Calu3 (cell line): Measurements from ENCODE around the gene LRPPRC. TPM values are rescaled to one million over a fixed set of nuclear protein-coding genes. Genes with fewer than 3 reads are reported as not detected.

Experiments
- BruUV-seq: library from RNA; stranded (reverse); fragments of 400-500 nt; replicated peaks from 2 replicates; lab custom pipeline; 2021; lab: Mats Ljungman, UMichigan
- CTCF ChIA-PET: fragments of 300-600 bp; sonication (Branson Sonifier 250); formaldehyde crosslinking; loops from one replicate; lab custom pipeline; 2022; ENCODE audit warnings: antibody characterized with exemption; lab: Charles Lee
- DNase-seq: peaks from one replicate; pipeline ENCODE4 v3.0.0; 2022
- H3K27ac Mint-ChIP-seq: one replicate; pipeline ENCODE4 v1.8.0; 2022; ENCODE audit warnings: mixed read lengths; ENCODE audit not compliant: unreplicated experiment
- H3K27me3 Mint-ChIP-seq: one replicate; pipeline ENCODE4 v1.8.0; 2022; ENCODE audit warnings: mixed read lengths; ENCODE audit not compliant: unreplicated experiment
- H3K36me3 Mint-ChIP-seq: one replicate; pipeline ENCODE4 v1.8.0; 2022; ENCODE audit warnings: mild to moderate bottlenecking, moderate library complexity, mixed read lengths; ENCODE audit not compliant: insufficient read depth, unreplicated experiment
- H3K4me1 Mint-ChIP-seq: one replicate; pipeline ENCODE4 v1.8.0; 2022; ENCODE audit warnings: mild to moderate bottlenecking, low read depth, mixed read lengths; ENCODE audit not compliant: unreplicated experiment
- H3K4me3 Mint-ChIP-seq: one replicate; pipeline ENCODE4 v1.8.0; 2022; ENCODE audit warnings: mild to moderate bottlenecking, low read depth, moderate library complexity, mixed read lengths; ENCODE audit not compliant: unreplicated experiment
- H3K9me3 Mint-ChIP-seq: one replicate; pipeline ENCODE4 v1.8.0; 2022; ENCODE audit warnings: low read depth, mixed read lengths; ENCODE audit not compliant: unreplicated experiment
- CTCF ChIP-seq: fragments of 200-600 bp; IDR thresholded peaks from one replicate; pipeline ENCODE4 v1.8.0; 2022; ENCODE audit warnings: antibody characterized with exemption; ENCODE audit not compliant: unreplicated experiment
- intact Hi-C: fragments of 100-400 bp; cut with micrococcal nuclease; formaldehyde crosslinking; loops from one replicate; pipeline ENCODE4 v1.10.0; 2022; ENCODE audit not compliant: unreplicated experiment
- total RNA-seq: library from RNA; stranded (reverse); gene quantifications from 2 replicates; pipeline ENCODE4 v1.2.3, GENCODE V29; 2022

The LRPPRC gene
- total RNA-seq, 1 experiment from 2014 or later, result 120 TPM

GRCh38 chr2:43889416-43889815, 106.4 kb downstream of the LRPPRC start:
- H3K27me3 Mint-ChIP-seq, result no peaks in the 10 kb centered on the region
- H3K9me3 Mint-ChIP-seq, result no peaks in the 10 kb centered on the region
- H3K27ac Mint-ChIP-seq, result no peak overlapping the region
- no TSS peak for BruUV-seq
- no peak for DNase-seq
- no peak for TF ChIP-seq CTCF
- H3K4me1 Mint-ChIP-seq, result no peaks in the 10 kb centered on the region
- CTCF ChIA-PET, result no interaction called here
- intact Hi-C loops, result loop anchor here (10.0 kb wide), 1 partner anchor 285 kb away; no protein-coding TSS in a partner anchor
- H3K4me3 Mint-ChIP-seq, result no peak overlapping the region
- H3K36me3 Mint-ChIP-seq, result peaks cover 54% of the 10 kb centered on the region

DNA sequence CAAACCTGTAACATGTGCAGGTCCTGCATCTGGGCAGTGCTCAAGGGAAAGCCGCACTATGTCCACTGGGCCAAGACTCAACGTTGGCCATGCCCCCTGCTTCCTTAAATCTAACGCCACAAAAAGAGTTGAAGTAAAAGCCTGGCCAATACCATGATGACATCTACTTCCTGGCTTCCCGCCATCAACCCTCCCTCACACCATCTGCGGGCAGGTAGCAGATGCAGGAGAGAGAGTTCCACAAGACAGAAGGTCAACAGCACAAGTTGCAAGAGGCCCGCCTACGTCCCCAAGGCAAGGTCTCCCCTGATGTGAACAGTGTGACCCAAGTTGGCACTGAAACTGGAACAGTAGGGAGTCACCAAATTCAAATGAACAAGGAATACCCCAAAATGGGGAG, 108.6 kb downstream of the LRPPRC start:
- intact Hi-C loops, result loop anchor here (10.0 kb wide), 1 partner anchor 282 kb away; no protein-coding TSS in a partner anchor
- no peak overlapping the region for H3K27ac Mint-ChIP-seq
- no peaks in the 10 kb centered on the region for H3K4me1 Mint-ChIP-seq
- no peaks in the 10 kb centered on the region for H3K9me3 Mint-ChIP-seq
- H3K36me3 Mint-ChIP-seq, result peaks cover 47% of the 10 kb centered on the region
- no peaks in the 10 kb centered on the region for H3K27me3 Mint-ChIP-seq
- TF ChIP-seq CTCF, result no peak
- BruUV-seq, result no TSS peak
- no peak for DNase-seq
- H3K4me3 Mint-ChIP-seq, result no peak overlapping the region
- CTCF ChIA-PET, result interaction anchor here (0.7 kb wide), 1 partner anchor 41 kb away, joined by 6 read pairs; no protein-coding TSS in a partner anchor

DNA sequence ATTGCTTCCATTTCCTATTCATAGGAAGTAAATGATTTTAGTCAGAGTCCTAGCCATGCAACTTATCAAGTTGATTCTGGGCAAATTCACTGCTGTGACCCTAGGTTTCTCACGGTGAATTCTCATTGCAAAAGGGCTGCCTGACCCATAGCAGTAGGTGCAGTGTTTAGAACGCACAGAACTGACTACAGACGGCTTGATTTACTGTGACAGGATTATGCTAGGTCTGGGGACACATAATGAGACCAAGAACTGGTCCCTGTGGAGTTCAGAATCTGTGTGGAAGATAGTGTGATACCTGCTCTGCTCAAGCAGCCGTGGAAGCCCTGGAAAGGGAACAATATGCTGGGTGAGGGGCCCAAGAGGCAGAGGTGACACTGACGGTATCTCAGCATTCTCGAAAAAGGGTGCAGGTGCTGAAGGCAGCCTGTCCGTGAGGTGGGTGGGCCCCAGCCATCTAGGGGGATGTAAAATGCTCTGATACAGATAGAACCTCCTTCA, 110.6 kb downstream of the LRPPRC start:
- H3K4me1 Mint-ChIP-seq, result no peaks in the 10 kb centered on the region
- H3K36me3 Mint-ChIP-seq, result peaks cover 48% of the 10 kb centered on the region
- H3K27ac Mint-ChIP-seq, result no peak overlapping the region
- CTCF ChIA-PET, result no interaction called here
- no TSS peak for BruUV-seq
- no peaks in the 10 kb centered on the region for H3K9me3 Mint-ChIP-seq
- intact Hi-C loops, result loop anchor here (10.0 kb wide), 1 partner anchor 280 kb away; no protein-coding TSS in a partner anchor
- H3K27me3 Mint-ChIP-seq, result no peaks in the 10 kb centered on the region
- no peak for DNase-seq
- TF ChIP-seq CTCF, result no peak
- H3K4me3 Mint-ChIP-seq, result no peak overlapping the region

GRCh38 chr2:43884689-43885088, 111.1 kb downstream of the LRPPRC start:
- no peaks in the 10 kb centered on the region for H3K4me1 Mint-ChIP-seq
- intact Hi-C loops, result loop anchor here (10.0 kb wide), 1 partner anchor 280 kb away; no protein-coding TSS in a partner anchor
- no peaks in the 10 kb centered on the region for H3K27me3 Mint-ChIP-seq
- no peak for TF ChIP-seq CTCF
- CTCF ChIA-PET, result no interaction called here
- H3K27ac Mint-ChIP-seq, result no peak overlapping the region
- H3K9me3 Mint-ChIP-seq, result no peaks in the 10 kb centered on the region
- no peak overlapping the region for H3K4me3 Mint-ChIP-seq
- DNase-seq, result no peak
- BruUV-seq, result no TSS peak
- peaks cover 43% of the 10 kb centered on the region for H3K36me3 Mint-ChIP-seq
